Left lung (tissue), 10 donors: ENCODE results near the gene POLH. TPM values are rescaled to one million over a fixed set of nuclear protein-coding genes. Genes with fewer than 3 reads are reported as not detected.
"Not testable (repeated sequence)": the region's sequence is repeated elsewhere in the genome, so short reads cannot be mapped to it uniquely, and the experiment has no call there.

ENCODE experiments used
- ATAC-seq: fragments of 200-7000 bp; cut with Tn5 transposase; one replicate; pipeline ENCODE4 v1.9.1; 2020; ENCODE audit warnings: moderate library complexity
- DNase-seq, 4 donors: peaks; one replicate each; pipeline ENCODE4 v3.0.0-alpha.2; 2013 to 2020
- H3K27ac ChIP-seq, 2 donors: fragments of 200-600 bp; sonication (generic) in 1 of 2; one replicate each; pipeline versions ENCODE4 v1.5.0 to v1.8.0; 2020 to 2021
- H3K27me3 ChIP-seq, 2 donors: fragments of 200-600 bp; sonication (generic) in 1 of 2; one replicate each; pipeline versions ENCODE4 v1.5.0 to v1.8.0; 2020 to 2021
- H3K36me3 ChIP-seq, 2 donors: fragments of 200-600 bp; sonication (generic) in 1 of 2; one replicate each; pipeline versions ENCODE4 v1.5.0 to v1.8.0; 2020 to 2021
- H3K4me1 ChIP-seq, 2 donors: fragments of 200-600 bp; one replicate each; pipeline ENCODE4 v1.8.0; 2021
- H3K4me3 ChIP-seq, 2 donors: fragments of 200-600 bp; sonication (generic) in 1 of 2; one replicate each; pipeline versions ENCODE4 v1.5.0 to v1.8.0; 2020 to 2021; ENCODE audit warnings: mild to moderate bottlenecking in 1 of 2
- H3K9me3 ChIP-seq, 2 donors: fragments of 200-600 bp; sonication (generic) in 1 of 2; one replicate each; pipeline versions ENCODE4 v1.5.0 to v1.8.0; 2020 to 2021
- intact Hi-C, 2 donors: fragments of 100-400 bp; cut with DNase I; formaldehyde crosslinking; loops; one replicate each; pipeline versions ENCODE4 v1.11.2 to v1.14.2; 2022
- polyA plus RNA-seq, 6 donors: library from polyadenylated mRNA; unstranded; fragments of 120-200 nt; gene quantifications; one replicate each; pipeline ENCODE4 v1.2.1, GENCODE V29; 2013; ENCODE audit not compliant: insufficient read length in 6 of 6
- total RNA-seq, 2 donors: library from RNA; stranded (reverse); fragmentation: NEBNext Ultra II Directional; extraction: Animal tissue kit (Norgen Biotek cat#: 25700); gene quantifications; one replicate each; pipeline ENCODE4 v1.2.1, GENCODE V29; 2021
- TF ChIP-seq, protein P1 (sequence below), 2 donors: fragments of 200-600 bp; sonication (generic) in 1 of 2; IDR thresholded peaks; one replicate each; pipeline versions ENCODE4 v1.5.0 to v1.8.0; 2021; ENCODE audit warnings: antibody characterized with exemption in 2 of 2
- donor health status: DM: no; HTN: yes; CAD: no.
- donor health status: DM: no; HTN: no; CAD: no.

The POLH gene
- total and polyA plus RNA-seq, 8 donors: 17.8 to 29.8 (median 24.3) TPM

- Histone ChIP-seq H3K4me3 (peak overlapping the region; percentile 78 to 91), H3K4me1 (peaks cover 7 to 41% of the 10 kb centered on the region in 2 donors), H3K36me3 (peaks cover 5 to 15% of the 10 kb centered on the region in 2 donors), H3K27ac (peak overlapping the region; percentile 96 to 99), H3K9me3 (no peaks in the 10 kb centered on the region), H3K27me3 (no peaks in the 10 kb centered on the region)
- ATAC-seq: peak; percentile 89
- intact Hi-C loops: no loop called here
- TF ChIP-seq, protein P1, sequence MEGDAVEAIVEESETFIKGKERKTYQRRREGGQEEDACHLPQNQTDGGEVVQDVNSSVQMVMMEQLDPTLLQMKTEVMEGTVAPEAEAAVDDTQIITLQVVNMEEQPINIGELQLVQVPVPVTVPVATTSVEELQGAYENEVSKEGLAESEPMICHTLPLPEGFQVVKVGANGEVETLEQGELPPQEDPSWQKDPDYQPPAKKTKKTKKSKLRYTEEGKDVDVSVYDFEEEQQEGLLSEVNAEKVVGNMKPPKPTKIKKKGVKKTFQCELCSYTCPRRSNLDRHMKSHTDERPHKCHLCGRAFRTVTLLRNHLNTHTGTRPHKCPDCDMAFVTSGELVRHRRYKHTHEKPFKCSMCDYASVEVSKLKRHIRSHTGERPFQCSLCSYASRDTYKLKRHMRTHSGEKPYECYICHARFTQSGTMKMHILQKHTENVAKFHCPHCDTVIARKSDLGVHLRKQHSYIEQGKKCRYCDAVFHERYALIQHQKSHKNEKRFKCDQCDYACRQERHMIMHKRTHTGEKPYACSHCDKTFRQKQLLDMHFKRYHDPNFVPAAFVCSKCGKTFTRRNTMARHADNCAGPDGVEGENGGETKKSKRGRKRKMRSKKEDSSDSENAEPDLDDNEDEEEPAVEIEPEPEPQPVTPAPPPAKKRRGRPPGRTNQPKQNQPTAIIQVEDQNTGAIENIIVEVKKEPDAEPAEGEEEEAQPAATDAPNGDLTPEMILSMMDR (IDR thresholded peaks at IDR 0.05): no peak
- DNase-seq: peak; percentile 95 to 99 (median 98)
These were observed 53.7 kb downstream of the POLH start for GRCh38 chr6:43629505-43630300.

GRCh38 chr6:43630980-43631619 lies 55.1 kb downstream of the POLH start:
- TF ChIP-seq, protein P1 (IDR thresholded peaks at IDR 0.05): no peak
- H3K27ac ChIP-seq: no peak overlapping the region
- peaks cover 0 to 1% of the 10 kb centered on the region in 2 donors for H3K36me3 ChIP-seq
- H3K27me3 ChIP-seq: no peaks in the 10 kb centered on the region
- H3K9me3 ChIP-seq: no peaks in the 10 kb centered on the region
- DNase-seq (no peak), ATAC-seq (no peak)
- no peak overlapping the region for H3K4me3 ChIP-seq
- H3K4me1 ChIP-seq: peaks cover 7 to 48% of the 10 kb centered on the region in 2 donors
- intact Hi-C loops: no loop called here

DNA sequence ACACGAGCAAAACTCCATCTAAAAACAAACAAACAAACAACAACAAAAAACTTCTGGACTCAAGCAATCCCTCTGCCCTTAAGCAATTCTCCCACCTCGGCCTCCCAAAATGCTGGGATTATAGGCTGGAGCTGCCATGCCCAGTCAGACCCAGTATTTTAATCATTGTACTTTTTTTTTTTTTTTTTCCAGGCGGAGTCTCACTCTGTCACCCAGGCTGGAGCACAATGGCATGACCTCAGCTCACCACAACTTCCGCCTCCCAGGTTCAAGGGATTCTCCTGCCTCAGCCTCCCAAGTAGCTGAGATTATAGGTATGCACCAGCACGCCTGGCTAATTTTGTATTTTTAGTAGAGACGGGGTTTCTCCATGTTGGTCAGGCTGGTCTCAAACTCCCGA lies 57.0 kb downstream of the POLH start:
- H3K36me3 ChIP-seq, H3K4me3 ChIP-seq, intact Hi-C loops, ATAC-seq, H3K27me3 ChIP-seq, H3K27ac ChIP-seq, DNase-seq, H3K9me3 ChIP-seq: not testable (repeated sequence)
- peaks cover 10 to 48% of the 10 kb centered on the region in 2 donors for H3K4me1 ChIP-seq

GRCh38 chr6:43634702-43635303 lies 58.8 kb downstream of the POLH start:
- TF ChIP-seq, protein P1 (IDR thresholded peaks at IDR 0.05): no peak
- Histone ChIP-seq H3K4me1 (peaks cover 9 to 58% of the 10 kb centered on the region in 2 donors), H3K27ac (peak overlapping the region in 1 of 2 donors; percentile 79), H3K9me3 (no peaks in the 10 kb centered on the region), H3K27me3 (no peaks in the 10 kb centered on the region), H3K4me3 (no peak overlapping the region), H3K36me3 (peaks cover 0 to 28% of the 10 kb centered on the region in 2 donors)
- ATAC-seq (no peak), DNase-seq (no peak)
- intact Hi-C loops: no loop called here

DNA sequence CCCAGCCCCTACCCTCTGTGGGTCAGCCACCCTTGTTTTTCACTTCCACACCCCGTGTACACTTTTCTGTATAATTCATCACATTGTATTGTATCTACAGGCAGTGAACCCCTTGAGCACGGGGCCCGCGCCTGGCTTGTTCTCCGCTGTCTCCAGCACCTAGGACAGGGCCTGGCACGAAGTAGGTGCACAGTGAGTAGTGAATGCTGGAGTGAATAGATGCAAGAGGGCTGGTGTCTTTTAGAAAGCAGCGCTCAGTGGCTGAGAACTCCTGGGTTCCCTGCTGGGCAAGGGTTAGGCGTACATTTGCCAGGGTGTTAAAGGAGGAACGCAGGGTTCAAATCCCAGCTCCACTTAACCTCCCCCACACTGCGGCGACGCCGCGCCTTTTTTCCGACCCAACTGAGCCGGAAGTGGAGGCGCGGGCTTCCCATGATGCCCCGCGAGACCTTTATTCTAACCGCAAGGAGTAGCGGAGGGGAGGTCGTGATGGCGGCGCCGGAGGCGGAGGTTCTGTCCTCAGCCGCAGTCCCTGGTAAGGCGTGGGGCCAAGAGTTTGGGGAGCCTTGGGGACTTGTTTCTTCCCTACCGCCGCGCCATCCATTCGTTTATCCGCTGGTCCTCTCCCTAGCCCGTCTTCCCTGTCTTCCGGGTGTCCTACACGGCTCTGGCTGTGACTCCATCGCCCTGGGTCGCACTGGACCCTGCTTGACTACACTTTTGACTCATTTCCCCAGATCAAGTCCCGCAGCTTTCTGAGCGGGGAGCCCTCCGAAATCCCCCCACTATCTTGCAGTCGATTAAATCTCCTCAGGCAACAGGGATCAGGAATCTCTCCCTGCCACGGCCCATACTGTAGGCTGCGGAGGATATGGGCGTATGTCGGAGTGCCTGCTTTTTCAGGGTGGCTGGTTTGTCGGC lies 59.7 kb downstream of the POLH start, which contains the start of gene MAD2L1BP:
MAD2L1BP (plus strand) TSS at position 454 of the 921 bp plus-strand sequence; CDS start at position 490, 36 bp downstream.
- no peaks in the 10 kb centered on the region for H3K9me3 ChIP-seq
- TF ChIP-seq, protein P1 (IDR thresholded peaks at IDR 0.05): no peak
- peak within 1 kb of the TSS; percentile 65 to 79 for H3K27ac ChIP-seq
- ATAC-seq (peak; percentile 94), DNase-seq (peak; percentile 76 to 96 (median 87))
- no peaks in the 10 kb centered on the region for H3K27me3 ChIP-seq
- peaks cover 0 to 36% of the 10 kb centered on the region in 2 donors for H3K36me3 ChIP-seq
- H3K4me3 ChIP-seq: peak within 1 kb of the TSS; percentile 64 to 80
- intact Hi-C loops: no loop called here
- peaks cover 9 to 55% of the 10 kb centered on the region in 2 donors for H3K4me1 ChIP-seq
